WERI-Rb-1 (cell line): ENCODE results near the gene AP1S3.
"Not testable (repeated sequence)": the region's sequence is repeated elsewhere in the genome, so short reads cannot be mapped to it uniquely, and the experiment has no call there.

Experiments used
- DNase-seq: peaks from one replicate; pipeline ENCODE4 v3.0.0-alpha.2; 2020
- H3K27ac ChIP-seq: fragments of 250-450 bp; sonication (Bioruptor Pico); 2 replicates; pipeline ENCODE4 v1.5.1; 2020; ENCODE audit warnings: mild to moderate bottlenecking, moderate library complexity
- H3K27me3 ChIP-seq: fragments of 250-450 bp; sonication (Bioruptor Pico); 2 replicates; pipeline ENCODE4 v1.5.1; 2021; ENCODE audit warnings: mild to moderate bottlenecking, low read depth, moderate library complexity; ENCODE audit not compliant: insufficient read depth, severe bottlenecking
- H3K36me3 ChIP-seq: fragments of 250-450 bp; sonication (Bioruptor Pico); 2 replicates; pipeline ENCODE4 v1.5.1; 2020; ENCODE audit warnings: mild to moderate bottlenecking, moderate library complexity
- H3K4me3 ChIP-seq: 2 replicates; pipeline ENCODE4 v1.5.1; 2011; ENCODE audit warnings: low read depth, mild to moderate bottlenecking, control low read depth, low read length
- H3K9me3 ChIP-seq: fragments of 250-450 bp; sonication (Bioruptor Pico); 2 replicates; pipeline ENCODE4 v1.5.1; 2021; ENCODE audit warnings: mild to moderate bottlenecking, moderate library complexity; ENCODE audit not compliant: severe bottlenecking
- CTCF ChIP-seq: IDR thresholded peaks from 2 replicates; pipeline ENCODE4 v1.5.1; 2011; ENCODE audit warnings: low read depth, mild to moderate bottlenecking, control low read depth, inconsistent platforms, low read length

Gene AP1S3

GRCh38 chr2:223820549-223820948 is 16.8 kb downstream of the AP1S3 start:
- DNase-seq = no peak
- Histone ChIP-seq H3K9me3 (no peaks in the 10 kb centered on the region), H3K27ac (no peak overlapping the region), H3K36me3 (no peaks in the 10 kb centered on the region), H3K4me3 (no peak overlapping the region), H3K27me3 (no peaks in the 10 kb centered on the region)
- no peak for TF ChIP-seq CTCF

- no peak overlapping the region for H3K27ac ChIP-seq
Observed at GRCh38 chr2:223819891-223820290, 17.5 kb downstream of the AP1S3 start.

GRCh38 chr2:223815884-223816570 is 21.4 kb downstream of the AP1S3 start:
- no peak for TF ChIP-seq CTCF
- H3K27me3 ChIP-seq = no peaks in the 10 kb centered on the region
- no peaks in the 10 kb centered on the region for H3K9me3 ChIP-seq
- no peaks in the 10 kb centered on the region for H3K36me3 ChIP-seq
- H3K4me3 ChIP-seq = no peak overlapping the region
- H3K27ac ChIP-seq = no peak overlapping the region
- DNase-seq = no peak

More at GRCh38 chr2:223819891-223820290, 17.5 kb downstream of the AP1S3 start:
- Histone ChIP-seq H3K9me3 (no peaks in the 10 kb centered on the region), H3K27me3 (no peaks in the 10 kb centered on the region), H3K36me3 (no peaks in the 10 kb centered on the region), H3K4me3 (no peak overlapping the region)
- DNase-seq = no peak
- TF ChIP-seq CTCF = no peak

- no peak overlapping the region for H3K4me3 ChIP-seq
- H3K9me3 ChIP-seq = no peaks in the 10 kb centered on the region
- no peaks in the 10 kb centered on the region for H3K27me3 ChIP-seq
- no peak for DNase-seq
- TF ChIP-seq CTCF = no peak
- no peaks in the 10 kb centered on the region for H3K36me3 ChIP-seq
- H3K27ac ChIP-seq = no peak overlapping the region
Observed at GRCh38 chr2:223815186-223815883, 22.0 kb downstream of the AP1S3 start.

- H3K27ac ChIP-seq, H3K27me3 ChIP-seq, DNase-seq, H3K9me3 ChIP-seq, H3K4me3 ChIP-seq, H3K36me3 ChIP-seq: not testable (repeated sequence)
Observed at GRCh38 chr2:223814764-223815163, 22.6 kb downstream of the AP1S3 start.

DNA sequence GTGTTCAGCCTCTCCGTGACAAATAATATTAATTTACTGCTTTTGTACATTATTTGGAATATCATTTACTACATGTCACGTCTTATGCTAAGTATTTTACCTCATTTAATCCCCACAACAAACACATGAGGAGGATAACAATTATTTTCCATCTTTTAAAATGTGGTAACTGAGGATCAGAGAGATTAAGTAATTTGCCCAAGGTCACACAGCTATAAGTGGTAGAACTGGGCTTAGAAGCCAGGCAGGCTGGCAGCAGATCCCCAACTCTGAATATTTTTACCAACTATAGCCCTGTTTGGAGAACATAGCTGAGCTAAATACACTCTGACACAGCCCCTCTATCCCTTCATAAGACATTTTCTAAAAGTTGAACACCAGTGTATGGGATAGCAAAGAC is 24.1 kb downstream of the AP1S3 start:
- no peak overlapping the region for H3K4me3 ChIP-seq
- DNase-seq = no peak
- no peak for TF ChIP-seq CTCF
- no peaks in the 10 kb centered on the region for H3K36me3 ChIP-seq
- H3K9me3 ChIP-seq = no peaks in the 10 kb centered on the region
- H3K27ac ChIP-seq = no peak overlapping the region
- H3K27me3 ChIP-seq = no peaks in the 10 kb centered on the region
